ENCODE results near the gene AIF1L. TPM values are rescaled to one million over a fixed set of nuclear protein-coding genes. Genes with fewer than 3 reads are reported as not detected.
"Not testable (repeated sequence)": the region's sequence is repeated elsewhere in the genome, so short reads cannot be mapped to it uniquely, and the experiment has no call there.

AIF1L gene
- total RNA-seq, 5 donors from 2014 or later (not counting 1 experiment from before 2014, with no cell fraction given), result 0.37 to 0.67 (median 0.51) TPM; not detected in 2

DNA sequence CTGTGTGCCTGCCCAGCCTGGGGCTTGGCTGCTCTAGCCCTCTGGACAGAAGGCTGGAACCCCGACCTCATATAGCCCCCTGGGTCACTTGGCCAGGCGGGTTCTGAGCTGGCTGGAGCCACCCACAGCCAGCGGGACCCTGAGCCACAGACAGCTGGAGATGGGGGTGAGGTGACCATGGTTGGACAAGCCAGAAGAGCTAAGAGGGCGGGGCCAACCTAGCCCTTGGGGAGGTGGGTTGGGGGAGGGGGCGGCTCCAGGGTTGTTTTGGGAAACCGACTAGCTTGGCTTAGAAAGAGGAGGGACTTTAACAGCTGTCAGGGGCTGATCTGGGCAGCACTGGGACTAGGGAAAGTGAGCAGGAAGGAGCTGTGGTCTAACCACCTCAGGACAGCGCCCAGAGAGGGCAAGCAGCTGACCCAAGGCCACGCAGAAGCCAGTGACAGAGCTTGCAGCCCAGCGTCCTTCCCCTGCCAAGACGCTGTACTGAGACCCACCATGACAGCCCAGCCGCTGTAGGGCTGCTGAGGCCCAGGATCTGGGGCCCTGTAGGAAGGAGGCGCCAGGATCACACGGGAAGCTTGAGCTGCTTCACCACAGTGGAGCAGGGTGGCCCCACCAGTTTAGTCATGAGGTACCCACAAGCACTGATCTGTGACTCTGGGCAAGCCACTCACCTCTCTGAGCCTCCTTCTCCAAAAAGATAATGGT lies 2.2 kb downstream of the AIF1L start:
- no peaks in the 10 kb centered on the region for H3K9me3 ChIP-seq
- Mint-ChIP-seq H3K36me3 (no peaks in the 10 kb centered on the region), H3K9me3 (no peaks in the 10 kb centered on the region), H3K4me3 (peak overlapping the region in 1 of 3 donors; percentile 65), H3K27ac (no peak overlapping the region), H3K4me1 (peaks cover 9 to 13% (median 10%) of the 10 kb centered on the region in 3 donors), H3K27me3 (peaks cover 20 to 45% of the 10 kb centered on the region in 2 donors)
- H3K4me3 ChIP-seq (ENCODE audit: control insufficient read depth in 1 of 2, extremely low read depth in 1 of 2, low read length in 1 of 2), result no peak overlapping the region
- ChIA-PET POLR2A (no interaction called here), CTCF (interaction anchor here in 1 of 2 donors (0.6 kb wide), 1 partner anchor 94 kb away, joined by 7 read pairs; no protein-coding TSS in a partner anchor)
- ATAC-seq (replicated peaks in 1 of 4), result no peak
- no peaks in the 10 kb centered on the region for H3K36me3 ChIP-seq (ENCODE audit: control insufficient read depth in 2 of 2, extremely low read depth in 1 of 2, insufficient read depth in 1 of 2, low read length in 1 of 2)
- DNase-seq, result no peak
- peaks cover 2 to 56% of the 10 kb centered on the region in 2 experiments for H3K27me3 ChIP-seq (replicated peaks in 1 of 2; ENCODE audit: control insufficient read depth in 2 of 2, extremely low read depth in 1 of 2, insufficient read depth in 2 of 2, low read length in 1 of 2)
- no peak overlapping the region for H3K27ac ChIP-seq (ENCODE audit: low read length)
- peaks cover 0 to 12% of the 10 kb centered on the region in 2 experiments for H3K4me1 ChIP-seq (ENCODE audit: control insufficient read depth in 1 of 2, extremely low read depth in 1 of 2, insufficient read depth in 2 of 2, low read length in 2 of 2)
- 91% methylated on average over 9 of the region's 13 CpGs for WGBS (ENCODE audit: insufficient coverage)

DNA sequence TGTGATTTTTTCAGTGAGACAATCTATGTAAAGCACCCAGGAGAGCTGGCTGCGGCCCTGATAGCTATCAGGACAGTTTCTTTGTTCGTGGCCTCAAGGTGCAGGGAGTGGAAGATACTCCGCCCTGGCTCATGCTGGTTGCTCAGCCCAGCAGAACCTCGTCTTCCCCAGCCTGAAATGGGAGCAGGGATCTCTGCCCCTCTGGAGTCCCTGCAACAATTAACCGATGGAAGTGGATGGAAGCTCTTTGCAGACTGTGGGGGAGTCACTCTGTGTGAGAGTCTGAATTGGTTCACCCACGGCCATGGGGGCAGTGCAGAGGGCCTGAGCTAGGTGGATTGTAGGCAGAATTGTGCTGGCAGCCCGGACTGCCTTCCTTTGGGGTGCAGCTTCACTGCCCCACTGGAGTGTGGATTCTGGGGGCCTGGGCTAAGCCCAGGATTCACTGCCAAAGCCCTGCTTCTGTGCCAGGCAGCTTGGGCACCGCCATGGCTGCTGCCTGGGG lies 2.8 kb downstream of the AIF1L start:
- Mint-ChIP-seq H3K27ac (no peak overlapping the region), H3K36me3 (no peaks in the 10 kb centered on the region), H3K4me3 (no peak overlapping the region), H3K9me3 (no peaks in the 10 kb centered on the region), H3K27me3 (peaks cover 19 to 43% of the 10 kb centered on the region in 2 donors), H3K4me1 (peaks cover 9 to 13% (median 10%) of the 10 kb centered on the region in 3 donors)
- Histone ChIP-seq H3K9me3 (no peaks in the 10 kb centered on the region), H3K27me3 (replicated peaks in 1 of 2; ENCODE audit: control insufficient read depth in 2 of 2, extremely low read depth in 1 of 2, insufficient read depth in 2 of 2, low read length in 1 of 2) (peaks cover 2 to 52% of the 10 kb centered on the region in 2 experiments), H3K4me1 (ENCODE audit: control insufficient read depth in 1 of 2, extremely low read depth in 1 of 2, insufficient read depth in 2 of 2, low read length in 2 of 2) (peaks cover 0 to 12% of the 10 kb centered on the region in 2 experiments), H3K36me3 (ENCODE audit: control insufficient read depth in 2 of 2, extremely low read depth in 1 of 2, insufficient read depth in 1 of 2, low read length in 1 of 2) (no peaks in the 10 kb centered on the region), H3K4me3 (ENCODE audit: control insufficient read depth in 1 of 2, extremely low read depth in 1 of 2, low read length in 1 of 2) (no peak overlapping the region), H3K27ac (ENCODE audit: low read length) (no peak overlapping the region)
- 84% methylated on average over 8 of the region's 8 CpGs for WGBS (ENCODE audit: insufficient coverage)
- ATAC-seq (replicated peaks in 1 of 4), result no peak
- POLR2A ChIA-PET, result no interaction called here
- DNase-seq, result no peak
- CTCF ChIA-PET, result interaction anchor here in 1 of 2 donors (0.6 kb wide), 1 partner anchor 95 kb away, joined by 7 read pairs; no protein-coding TSS in a partner anchor

DNA sequence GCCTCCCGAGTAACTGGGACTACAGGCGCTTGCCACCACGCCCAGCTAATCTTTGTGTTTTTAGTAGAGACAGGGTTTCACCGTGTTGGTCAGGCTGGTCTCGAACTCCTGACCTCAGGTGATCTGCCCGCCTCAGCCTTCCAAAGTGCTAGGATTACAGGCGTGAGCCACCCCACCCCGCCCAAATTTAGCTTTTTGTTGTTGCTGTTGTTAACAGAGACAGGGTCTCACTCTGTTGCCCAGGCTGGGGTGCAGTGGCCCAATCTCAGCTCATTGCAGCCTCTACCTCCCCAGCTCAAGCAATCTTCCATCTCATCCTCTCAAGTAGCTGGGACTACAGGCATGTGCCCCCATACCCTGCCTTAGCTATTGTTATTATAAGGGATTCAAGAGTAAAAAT lies 3.5 kb downstream of the AIF1L start:
- H3K36me3 Mint-ChIP-seq; DNase-seq; H3K9me3 ChIP-seq; POLR2A ChIA-PET; H3K36me3 ChIP-seq (ENCODE audit: control insufficient read depth in 2 of 2, extremely low read depth in 1 of 2, insufficient read depth in 1 of 2, low read length in 1 of 2); H3K4me3 Mint-ChIP-seq; H3K27ac Mint-ChIP-seq; H3K4me3 ChIP-seq (ENCODE audit: control insufficient read depth in 1 of 2, extremely low read depth in 1 of 2, low read length in 1 of 2); ATAC-seq (replicated peaks in 1 of 4); H3K9me3 Mint-ChIP-seq; H3K27ac ChIP-seq (ENCODE audit: low read length): not testable (repeated sequence)
- peaks cover 14 to 36% of the 10 kb centered on the region in 2 donors for H3K27me3 Mint-ChIP-seq
- H3K4me1 ChIP-seq (ENCODE audit: control insufficient read depth in 1 of 2, extremely low read depth in 1 of 2, insufficient read depth in 2 of 2, low read length in 2 of 2), result peaks cover 0 to 12% of the 10 kb centered on the region in 2 experiments
- WGBS (ENCODE audit: insufficient coverage), result 90% methylated on average over 2 of the region's 8 CpGs
- peaks cover 9 to 13% (median 10%) of the 10 kb centered on the region in 3 donors for H3K4me1 Mint-ChIP-seq
- peaks cover under 1 to 46% of the 10 kb centered on the region in 2 experiments for H3K27me3 ChIP-seq (replicated peaks in 1 of 2; ENCODE audit: control insufficient read depth in 2 of 2, extremely low read depth in 1 of 2, insufficient read depth in 2 of 2, low read length in 1 of 2)
- CTCF ChIA-PET, result interaction anchor here in 1 of 2 donors (0.5 kb wide), 1 partner anchor 369 kb away, joined by 5 read pairs; no protein-coding TSS in a partner anchor

DNA sequence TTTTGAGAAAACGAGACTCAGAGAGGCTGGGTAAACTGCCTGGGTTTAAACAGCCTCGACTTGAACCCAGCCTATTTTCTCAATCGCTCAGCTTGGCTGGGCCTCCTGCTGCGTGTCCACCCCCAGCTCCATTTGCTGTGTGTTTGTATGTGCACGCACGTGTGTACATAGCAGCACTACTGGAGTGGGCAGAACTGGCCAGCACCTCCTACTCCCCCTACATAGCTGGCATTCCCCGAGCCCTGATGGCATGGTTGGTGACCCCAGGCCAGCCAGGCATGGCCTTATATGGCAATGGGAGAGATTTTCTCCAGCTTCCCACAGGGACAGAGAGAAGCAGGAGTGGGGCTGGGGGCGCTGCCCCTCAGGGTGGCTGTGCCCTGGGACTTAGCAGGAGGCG lies 4.1 kb downstream of the AIF1L start:
- no peak for DNase-seq
- peaks cover 0 to 42% of the 10 kb centered on the region in 2 experiments for H3K27me3 ChIP-seq (replicated peaks in 1 of 2; ENCODE audit: control insufficient read depth in 2 of 2, extremely low read depth in 1 of 2, insufficient read depth in 2 of 2, low read length in 1 of 2)
- Mint-ChIP-seq H3K4me3 (no peak overlapping the region), H3K36me3 (no peaks in the 10 kb centered on the region), H3K9me3 (no peaks in the 10 kb centered on the region), H3K27me3 (peaks cover 14 to 30% of the 10 kb centered on the region in 2 donors), H3K27ac (no peak overlapping the region), H3K4me1 (peaks cover 9 to 13% (median 9%) of the 10 kb centered on the region in 3 donors)
- H3K27ac ChIP-seq (ENCODE audit: low read length), result no peak overlapping the region
- POLR2A ChIA-PET, result no interaction called here
- 92% methylated on average over 5 of the region's 9 CpGs for WGBS (ENCODE audit: insufficient coverage)
- H3K4me1 ChIP-seq (ENCODE audit: control insufficient read depth in 1 of 2, extremely low read depth in 1 of 2, insufficient read depth in 2 of 2, low read length in 2 of 2), result peaks cover 0 to 12% of the 10 kb centered on the region in 2 experiments
- H3K9me3 ChIP-seq, result no peaks in the 10 kb centered on the region
- H3K4me3 ChIP-seq (ENCODE audit: control insufficient read depth in 1 of 2, extremely low read depth in 1 of 2, low read length in 1 of 2), result no peak overlapping the region
- ATAC-seq (replicated peaks in 1 of 4), result no peak
- CTCF ChIA-PET, result interaction anchor here in 1 of 2 donors (0.5 kb wide), 1 partner anchor 370 kb away, joined by 5 read pairs; no protein-coding TSS in a partner anchor
- no peaks in the 10 kb centered on the region for H3K36me3 ChIP-seq (ENCODE audit: control insufficient read depth in 2 of 2, extremely low read depth in 1 of 2, insufficient read depth in 1 of 2, low read length in 1 of 2)

DNA sequence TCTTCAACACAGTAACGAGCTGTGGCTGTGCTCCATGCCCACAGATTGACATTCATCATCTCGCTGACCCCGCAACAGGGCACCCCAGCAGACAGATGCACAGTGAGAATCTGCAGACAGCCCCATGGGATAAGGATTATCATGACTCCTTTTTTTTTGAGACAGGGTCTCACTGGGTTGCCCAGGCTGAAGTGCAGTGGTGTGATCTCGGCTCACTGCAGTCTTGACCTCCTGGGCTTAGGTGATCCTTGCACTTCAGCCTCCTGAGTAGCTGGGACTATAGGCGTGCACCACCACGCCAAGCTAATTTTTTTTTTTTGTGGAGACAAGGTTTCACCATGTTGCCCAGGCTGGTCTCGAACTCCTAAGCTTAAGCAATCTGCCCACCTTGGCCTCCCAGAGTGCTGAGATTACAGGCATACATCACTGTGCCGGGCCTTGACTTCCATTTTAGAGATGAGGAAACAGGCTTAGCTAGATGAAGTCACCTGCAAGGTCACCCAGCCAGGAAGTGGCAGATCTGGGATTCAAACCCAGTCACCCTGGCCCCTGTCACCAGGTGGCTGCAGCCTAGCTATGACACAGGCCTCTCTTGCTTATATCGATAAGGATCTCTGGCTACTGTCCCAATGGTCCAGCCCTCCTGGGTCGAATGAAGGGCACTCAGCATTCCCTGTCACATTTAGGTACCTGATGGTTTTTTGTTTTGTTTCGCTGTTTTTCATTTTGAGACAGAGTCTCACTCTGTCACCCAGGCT lies 5.1 kb downstream of the AIF1L start:
- no peaks in the 10 kb centered on the region for H3K9me3 Mint-ChIP-seq
- H3K9me3 ChIP-seq, result no peaks in the 10 kb centered on the region
- H3K4me3 ChIP-seq (ENCODE audit: control insufficient read depth in 1 of 2, extremely low read depth in 1 of 2, low read length in 1 of 2), result no peak overlapping the region
- WGBS (ENCODE audit: insufficient coverage), result 87% methylated on average over 10 of the region's 11 CpGs
- POLR2A ChIA-PET, result no interaction called here
- H3K27me3 Mint-ChIP-seq, result peaks cover 8 to 23% of the 10 kb centered on the region in 2 donors
- peaks cover 4 to 7% (median 5%) of the 10 kb centered on the region in 3 donors for H3K4me1 Mint-ChIP-seq
- peaks cover 0 to 6% of the 10 kb centered on the region in 2 experiments for H3K4me1 ChIP-seq (ENCODE audit: control insufficient read depth in 1 of 2, extremely low read depth in 1 of 2, insufficient read depth in 2 of 2, low read length in 2 of 2)
- H3K27ac Mint-ChIP-seq, result no peak overlapping the region
- CTCF ChIA-PET, result no interaction called here
- ATAC-seq (replicated peaks in 1 of 4) (no peak), DNase-seq (no peak)
- H3K4me3 Mint-ChIP-seq, result no peak overlapping the region
- no peaks in the 10 kb centered on the region for H3K36me3 ChIP-seq (ENCODE audit: control insufficient read depth in 2 of 2, extremely low read depth in 1 of 2, insufficient read depth in 1 of 2, low read length in 1 of 2)
- no peak overlapping the region for H3K27ac ChIP-seq (ENCODE audit: low read length)
- no peaks in the 10 kb centered on the region for H3K36me3 Mint-ChIP-seq
- H3K27me3 ChIP-seq (replicated peaks in 1 of 2; ENCODE audit: control insufficient read depth in 2 of 2, extremely low read depth in 1 of 2, insufficient read depth in 2 of 2, low read length in 1 of 2), result peaks cover 0 to 36% of the 10 kb centered on the region in 2 experiments

DNA sequence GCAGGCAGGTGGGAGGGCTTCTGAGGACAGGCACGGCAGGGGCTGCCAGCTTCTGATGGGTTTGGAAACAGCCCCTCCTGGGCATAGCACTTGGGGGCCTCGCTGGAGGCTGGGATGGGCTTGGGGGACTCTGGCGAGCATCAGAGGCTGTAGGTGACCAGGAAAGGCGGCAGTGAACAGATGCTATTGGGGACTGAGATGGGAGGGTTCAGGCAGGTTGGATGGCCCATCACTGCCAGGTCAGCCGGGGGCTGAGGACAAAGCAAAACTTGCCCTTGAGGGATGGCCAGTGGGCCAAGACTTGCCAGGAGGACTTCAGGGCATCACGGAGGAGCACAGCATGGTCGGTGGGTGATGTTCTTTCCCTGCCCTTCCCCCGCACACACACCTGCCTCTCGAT lies 6.7 kb downstream of the AIF1L start:
- 88% methylated on average over 5 of the region's 9 CpGs for WGBS (ENCODE audit: insufficient coverage)
- H3K27ac Mint-ChIP-seq, result no peak overlapping the region
- Histone ChIP-seq H3K27me3 (replicated peaks in 1 of 2; ENCODE audit: control insufficient read depth in 2 of 2, extremely low read depth in 1 of 2, insufficient read depth in 2 of 2, low read length in 1 of 2) (peaks cover 0 to 25% of the 10 kb centered on the region in 2 experiments), H3K4me3 (ENCODE audit: control insufficient read depth in 1 of 2, extremely low read depth in 1 of 2, low read length in 1 of 2) (no peak overlapping the region), H3K4me1 (ENCODE audit: control insufficient read depth in 1 of 2, extremely low read depth in 1 of 2, insufficient read depth in 2 of 2, low read length in 2 of 2) (no peaks in the 10 kb centered on the region), H3K27ac (ENCODE audit: low read length) (no peak overlapping the region), H3K36me3 (ENCODE audit: control insufficient read depth in 2 of 2, extremely low read depth in 1 of 2, insufficient read depth in 1 of 2, low read length in 1 of 2) (no peaks in the 10 kb centered on the region), H3K9me3 (no peaks in the 10 kb centered on the region)
- no peaks in the 10 kb centered on the region for H3K36me3 Mint-ChIP-seq
- DNase-seq (no peak), ATAC-seq (replicated peaks in 1 of 4) (no peak)
- POLR2A ChIA-PET, result no interaction called here
- no peaks in the 10 kb centered on the region for H3K9me3 Mint-ChIP-seq
- H3K27me3 Mint-ChIP-seq, result peaks cover 0 to 12% of the 10 kb centered on the region in 2 donors
- H3K4me3 Mint-ChIP-seq, result no peak overlapping the region
- H3K4me1 Mint-ChIP-seq, result no peaks in the 10 kb centered on the region
- CTCF ChIA-PET, result no interaction called here

All from T-cell (primary cell).